Measurements from ENCODE around the gene BCKDHB.
"Not testable (repeated sequence)": the region's sequence is repeated elsewhere in the genome, so short reads cannot be mapped to it uniquely, and the experiment has no call there.

The BCKDHB gene

DNA sequence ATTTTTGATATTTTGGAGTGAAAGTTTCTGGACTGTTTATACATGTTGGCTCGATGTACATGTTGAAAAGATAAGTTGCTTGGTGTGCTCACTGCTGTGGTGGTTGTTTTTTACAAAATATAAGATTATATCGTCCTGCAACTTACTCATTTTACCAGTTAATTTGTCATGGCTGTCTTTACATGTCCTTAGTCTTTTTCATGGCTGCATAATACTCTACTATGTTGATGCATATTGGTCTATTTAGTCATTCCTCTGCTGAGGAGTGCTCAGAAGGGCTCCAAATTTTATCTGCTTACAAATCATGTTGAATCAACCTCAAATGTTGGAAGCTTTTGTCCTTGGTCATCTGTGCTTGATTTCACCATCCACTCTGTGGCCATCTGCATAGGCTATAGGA lies 164.6 kb downstream of the BCKDHB start:
- DNase-seq: no peak

DNA sequence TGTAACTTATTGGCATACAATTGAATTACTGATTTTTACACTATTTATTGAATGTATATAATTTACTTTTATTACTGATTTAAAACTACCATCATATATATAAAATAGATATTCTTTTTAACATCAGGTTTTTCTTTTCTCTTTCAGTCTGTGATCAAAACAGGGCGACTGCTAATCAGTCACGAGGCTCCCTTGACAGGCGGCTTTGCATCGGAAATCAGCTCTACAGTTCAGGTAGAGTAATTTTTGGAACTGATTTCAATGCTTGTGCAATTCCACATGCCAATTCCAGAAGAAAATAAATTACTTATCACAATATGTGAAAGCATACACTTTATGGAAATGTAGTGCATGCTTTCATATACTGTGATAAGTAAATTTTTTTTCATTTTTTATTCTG lies 166.5 kb downstream of the BCKDHB start:
- DNase-seq: no peak

GRCh38 chr6:80276861-80277260 lies 170.4 kb downstream of the BCKDHB start:
- DNase-seq: no peak

DNA sequence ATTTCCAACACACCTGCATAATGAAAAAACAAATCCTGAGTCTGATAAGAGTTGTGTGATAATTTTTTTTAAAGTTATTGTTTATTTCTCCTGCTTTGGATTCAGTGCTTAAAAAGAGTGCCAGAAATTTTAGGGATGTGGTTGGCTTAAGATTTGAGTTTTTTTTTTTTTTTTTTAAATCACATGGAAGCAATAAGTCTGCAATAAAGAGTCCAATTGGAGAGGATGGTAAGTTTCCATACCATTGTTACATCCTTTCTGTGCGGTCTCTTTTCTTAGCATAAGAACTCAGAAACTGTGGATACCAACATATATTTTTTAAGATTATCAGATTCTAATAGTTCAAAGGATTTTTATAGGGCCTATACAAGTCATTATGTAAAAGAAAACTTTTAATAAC lies 171.0 kb downstream of the BCKDHB start:
- DNase-seq: no peak

GRCh38 chr6:80280262-80281010 lies 174.0 kb downstream of the BCKDHB start:
- no peak for DNase-seq

DNA sequence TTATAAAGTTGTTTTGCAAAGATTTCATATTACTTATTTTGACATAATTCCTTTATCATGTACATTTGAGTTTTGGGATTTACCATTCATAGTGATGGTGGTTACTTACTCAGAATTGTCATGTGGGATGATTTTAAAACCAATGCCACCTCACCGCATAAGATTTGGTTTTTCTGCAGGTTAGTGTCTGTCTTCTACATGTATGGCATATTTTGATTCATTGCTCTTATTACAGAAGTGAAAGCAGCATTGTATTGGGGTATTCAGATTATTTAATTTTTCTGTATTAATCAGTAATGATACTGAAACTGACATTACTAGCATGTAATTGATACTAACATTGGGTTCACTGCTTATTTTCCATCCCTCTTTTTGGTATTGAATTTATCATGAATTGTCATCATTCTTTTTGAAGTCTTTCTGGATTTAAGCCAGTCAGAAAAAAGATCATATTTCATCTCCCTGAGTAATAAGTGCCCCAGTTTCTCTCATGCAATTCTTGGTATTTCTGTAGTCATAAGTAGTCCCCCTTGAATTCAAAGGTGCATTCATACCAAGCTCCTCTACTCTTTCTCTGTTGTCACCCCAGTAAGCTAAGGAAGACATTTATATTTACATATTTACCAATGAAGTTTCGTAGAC lies 176.6 kb downstream of the BCKDHB start:
- DNase-seq: no peak

DNA sequence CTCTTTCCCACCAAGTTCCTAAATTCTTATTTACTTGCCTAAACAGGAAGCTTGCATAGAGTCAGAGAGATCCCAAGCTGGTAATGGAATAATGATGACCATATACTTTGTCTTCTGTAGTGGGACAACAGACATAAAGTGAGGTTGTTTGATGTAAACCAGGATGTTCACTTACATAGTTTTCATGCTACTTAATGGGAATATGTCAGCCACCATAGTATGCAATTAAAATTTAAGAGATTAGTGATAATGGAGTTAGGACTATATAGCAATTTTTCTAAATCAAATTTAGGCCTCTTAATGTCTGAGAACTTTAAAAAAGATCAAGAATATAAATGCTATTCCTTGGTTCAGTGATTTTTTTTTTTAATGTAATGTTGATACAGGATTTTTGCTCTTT lies 180.6 kb downstream of the BCKDHB start:
- no peak for DNase-seq

GRCh38 chr6:80287607-80288006 lies 181.1 kb downstream of the BCKDHB start:
- peak; percentile 59 for DNase-seq

DNA sequence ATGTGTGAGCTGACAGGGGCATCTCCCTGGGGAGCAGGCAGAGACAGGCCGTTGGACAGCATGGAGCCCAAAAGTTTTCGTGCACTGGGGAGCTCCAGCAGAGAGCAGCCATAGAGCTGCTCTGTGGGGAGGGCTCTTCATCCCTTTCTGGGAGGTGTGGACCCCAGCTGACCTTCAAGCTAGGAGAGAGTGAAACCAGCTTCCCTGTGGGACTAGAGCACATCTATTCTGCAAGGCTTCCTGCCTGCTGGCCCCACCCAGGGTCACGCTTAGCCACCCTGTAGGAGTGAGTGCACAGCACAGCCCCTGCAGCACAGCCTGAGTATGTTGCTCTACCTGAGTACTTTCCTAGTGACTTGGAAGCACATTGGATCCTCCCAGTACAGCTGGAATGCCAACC lies 183.3 kb downstream of the BCKDHB start:
- no peak for DNase-seq

DNA sequence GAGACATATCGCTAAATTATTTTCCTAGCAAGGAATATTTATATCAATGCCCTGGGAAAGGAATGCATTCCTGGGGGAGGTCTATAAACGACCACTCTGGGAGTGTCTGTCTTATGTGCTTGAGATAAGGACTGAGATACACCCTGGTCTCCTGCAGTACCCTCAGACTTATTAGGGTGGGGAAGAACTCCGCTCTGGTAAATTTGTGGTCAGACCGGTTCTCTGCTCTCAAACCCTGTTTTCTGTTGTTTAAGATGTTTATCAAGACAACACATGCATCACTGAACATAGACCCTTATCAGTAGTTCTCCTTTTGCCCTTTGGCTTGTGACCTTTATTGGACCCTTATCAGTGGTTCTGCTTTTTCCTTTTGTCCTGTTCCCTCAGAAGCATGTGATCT lies 188.1 kb downstream of the BCKDHB start:
- DNase-seq: not testable (repeated sequence)

- DNase-seq: no peak
Observed at GRCh38 chr6:80302716-80303115, 196.2 kb downstream of the BCKDHB start.

- no peak for DNase-seq
Observed at GRCh38 chr6:80304014-80304413, 197.5 kb downstream of the BCKDHB start.

GRCh38 chr6:80314531-80314930 lies 208.1 kb downstream of the BCKDHB start:
- no peak for DNase-seq

GRCh38 chr6:80316686-80317231 lies 210.3 kb downstream of the BCKDHB start:
- DNase-seq: no peak

DNA sequence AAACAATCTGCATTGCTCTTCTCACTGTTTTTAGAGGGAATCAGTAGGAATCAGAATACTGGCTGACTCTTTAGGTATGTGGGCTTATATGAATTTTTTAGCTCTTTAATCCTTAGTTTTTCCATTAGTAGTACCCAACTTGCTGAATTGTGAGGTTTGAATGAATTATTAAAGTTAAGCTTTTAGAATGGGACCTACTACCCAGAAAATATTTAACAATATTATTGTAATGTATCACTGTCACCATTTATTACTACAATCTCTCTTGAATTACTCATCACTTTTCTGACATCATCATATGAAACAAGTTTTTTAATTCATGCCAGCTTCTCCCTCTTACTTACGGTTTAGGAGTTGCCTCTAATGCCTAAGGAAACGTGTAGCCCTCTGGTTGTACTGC lies 212.7 kb downstream of the BCKDHB start:
- no peak for DNase-seq

DNA sequence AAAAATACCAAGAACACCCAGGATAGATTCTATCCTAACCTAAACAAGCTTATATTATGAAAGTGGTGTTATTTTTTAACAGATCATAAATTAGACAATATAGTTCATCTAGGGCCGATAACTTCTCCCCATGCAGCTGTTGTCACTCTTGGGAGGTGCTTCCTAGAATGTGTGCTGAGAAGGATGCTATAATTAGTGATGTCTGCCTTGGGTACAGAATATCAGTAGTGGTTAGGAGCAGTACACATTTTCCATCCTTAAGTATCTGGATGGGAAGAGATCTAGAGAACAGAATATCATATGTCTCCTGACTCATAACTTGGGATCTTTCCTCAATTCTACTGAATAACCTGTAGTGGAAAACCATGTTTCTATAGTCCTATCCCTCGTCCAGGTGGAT lies 214.5 kb downstream of the BCKDHB start:
- DNase-seq: no peak

- DNase-seq: no peak
Observed at GRCh38 chr6:80325742-80326141, 219.3 kb downstream of the BCKDHB start.

DNA sequence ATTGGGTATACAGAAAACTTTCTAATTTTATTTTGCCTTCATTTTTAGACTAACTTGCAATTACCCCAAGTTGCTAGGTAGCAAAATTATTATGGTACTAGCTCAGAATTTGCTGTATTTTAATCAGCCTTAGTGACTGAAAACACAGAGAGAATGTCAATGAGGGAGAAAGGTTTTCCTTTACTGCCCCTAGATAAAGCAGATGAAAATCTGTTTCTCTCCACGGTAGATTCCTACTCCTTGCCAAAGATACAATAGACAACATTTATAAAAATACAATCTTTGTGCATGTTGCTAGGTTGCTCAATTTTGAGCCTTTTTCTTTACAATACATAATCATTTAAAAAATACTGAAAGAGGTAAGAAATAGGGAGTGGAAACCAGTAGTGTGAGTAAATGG lies 222.2 kb downstream of the BCKDHB start:
- DNase-seq: no peak

DNA sequence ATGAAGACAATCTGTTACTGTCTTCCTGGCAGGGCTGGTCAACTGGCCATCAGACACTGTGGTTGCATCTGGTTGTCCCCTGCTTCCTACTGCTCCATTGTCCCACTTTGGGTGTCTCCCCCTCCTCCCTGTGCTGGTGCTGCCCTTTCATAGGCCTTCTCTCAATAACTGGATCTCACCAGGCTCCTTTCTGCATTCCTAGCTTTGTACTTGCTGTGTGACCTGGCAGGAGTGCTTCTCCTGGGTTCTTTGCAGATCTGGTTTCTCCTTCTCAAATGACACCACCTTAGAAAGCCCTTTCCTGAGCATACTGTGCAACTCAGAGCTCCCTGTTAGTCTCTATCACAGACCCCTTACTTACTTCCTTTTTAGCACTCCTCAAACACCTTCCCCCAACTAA lies 223.0 kb downstream of the BCKDHB start:
- DNase-seq: no peak

DNA sequence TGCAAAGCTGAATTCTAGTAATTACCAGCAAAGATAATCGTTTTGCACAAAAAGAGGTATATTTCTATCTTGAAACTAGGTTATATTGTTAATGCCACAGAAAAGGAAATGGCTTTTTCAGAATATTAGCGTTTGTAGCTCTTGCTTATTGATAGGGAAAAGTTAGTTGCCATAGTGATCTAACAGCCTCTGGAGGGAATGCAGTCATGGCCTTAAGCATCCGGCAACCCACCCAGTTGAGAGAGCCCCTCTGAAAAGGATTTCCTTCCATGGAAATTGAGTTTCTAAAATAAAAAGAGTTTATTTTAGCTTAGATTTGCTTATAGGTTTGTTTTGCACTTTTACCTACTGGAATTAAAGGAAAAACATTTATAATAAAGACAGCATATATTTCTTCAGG lies 224.5 kb downstream of the BCKDHB start:
- no peak for DNase-seq

- no peak for DNase-seq
Observed at GRCh38 chr6:80331522-80331921, 225.1 kb downstream of the BCKDHB start.

- no peak for DNase-seq
Observed at GRCh38 chr6:80331974-80332373, 225.5 kb downstream of the BCKDHB start.

- DNase-seq: no peak
Observed at GRCh38 chr6:80333342-80333741, 226.9 kb downstream of the BCKDHB start.

DNA sequence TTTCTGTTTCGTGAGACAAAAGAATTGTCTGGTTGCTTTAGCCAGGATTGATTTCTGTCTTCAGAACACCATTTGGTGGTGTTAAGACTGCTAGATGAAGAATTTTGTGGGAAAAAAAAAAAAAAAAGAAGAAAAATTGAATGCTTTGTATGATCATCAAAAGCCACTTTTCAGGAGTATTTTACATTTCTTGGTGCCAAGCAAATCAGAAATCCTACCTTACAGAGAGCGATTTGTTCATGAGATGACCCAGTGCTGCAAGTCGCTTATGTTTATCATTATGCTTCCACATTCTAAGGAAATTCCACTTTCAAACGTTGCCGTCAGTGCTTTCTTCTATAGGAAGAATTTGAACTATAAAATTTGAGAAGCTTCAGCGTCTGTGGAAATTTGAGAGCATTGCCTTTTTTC lies 228.7 kb downstream of the BCKDHB start:
- DNase-seq: no peak

- no peak for DNase-seq
Observed at GRCh38 chr6:80336911-80337310, 230.4 kb downstream of the BCKDHB start.

All from islet precursor cell (in vitro differentiated cells).